GM10248 (cell line): ENCODE measurements around the gene LRRIQ1.

ENCODE experiments used
- CTCF ChIA-PET: fragments of 300-600 bp; sonication (Branson Sonifier 250); formaldehyde crosslinking; extraction: SDS; loops from one replicate; lab custom pipeline; 2021; ENCODE audit warnings: antibody characterized with exemption; lab: Yijun Ruan, JAX
- POLR2A ChIA-PET: fragments of 350-650 bp; sonication (Branson Sonifier 250); formaldehyde crosslinking; extraction: SDS; loops from one replicate; lab custom pipeline; 2020; ENCODE audit warnings: antibody characterized with exemption; lab: Yijun Ruan, JAX
- DNase-seq: peaks from one replicate; pipeline ENCODE4 v3.0.0; 2012; ENCODE audit errors: extremely low spot score
- TF ChIP-seq, protein P1 (sequence below): IDR thresholded peaks from 2 replicates; pipeline ENCODE4 v1.5.1; 2012; ENCODE audit warnings: mild to moderate bottlenecking, low read depth; ENCODE audit errors: extremely low read depth, missing control alignments, control extremely low read depth

LRRIQ1 gene

DNA sequence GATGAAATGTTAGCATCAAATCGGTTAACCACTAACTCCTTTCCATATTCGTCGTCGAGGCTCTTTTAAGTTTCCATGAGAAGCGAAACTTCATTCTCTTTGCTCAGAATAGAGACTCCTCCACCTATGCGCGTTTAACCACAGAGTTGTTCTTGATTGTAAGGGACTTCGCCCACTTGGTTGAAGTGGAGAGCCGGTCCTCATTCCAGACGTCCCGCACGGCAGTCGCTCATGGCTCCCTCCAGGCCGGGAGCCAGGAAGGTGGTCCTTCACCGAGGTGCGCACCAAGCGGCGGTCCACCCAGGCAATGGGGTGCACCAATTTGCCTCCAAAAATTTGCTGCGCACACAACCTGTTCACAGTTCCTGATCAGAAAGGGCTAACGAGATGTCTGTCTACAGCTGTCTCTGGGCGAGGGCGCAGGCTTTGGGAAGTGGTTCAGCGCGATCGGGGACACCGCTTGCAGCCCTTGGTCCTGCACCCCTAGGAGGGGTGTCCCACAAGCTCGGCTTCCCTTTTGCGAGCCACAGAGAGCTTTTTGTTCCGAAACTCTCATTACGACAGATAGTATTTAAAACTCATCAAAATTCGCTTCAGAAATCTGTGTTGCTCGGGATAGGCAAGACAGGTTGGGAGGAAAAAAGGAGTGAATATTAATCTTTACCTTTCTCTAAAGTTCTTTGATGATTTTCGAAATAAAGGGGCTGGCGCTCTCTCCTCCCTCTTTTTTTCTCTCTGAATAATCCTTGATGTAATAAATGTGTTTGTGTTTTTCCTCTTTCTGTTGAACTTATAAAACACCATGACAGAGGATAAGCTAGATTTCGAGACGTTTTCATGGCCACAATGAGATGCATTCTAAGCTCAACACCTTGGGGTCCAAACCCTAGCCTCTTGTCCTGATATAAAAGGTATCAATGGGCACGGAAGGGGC is 237.5 kb downstream of the LRRIQ1 start:
- ChIA-PET POLR2A (no interaction called here), CTCF (no interaction called here)
- TF ChIP-seq, protein P1, sequence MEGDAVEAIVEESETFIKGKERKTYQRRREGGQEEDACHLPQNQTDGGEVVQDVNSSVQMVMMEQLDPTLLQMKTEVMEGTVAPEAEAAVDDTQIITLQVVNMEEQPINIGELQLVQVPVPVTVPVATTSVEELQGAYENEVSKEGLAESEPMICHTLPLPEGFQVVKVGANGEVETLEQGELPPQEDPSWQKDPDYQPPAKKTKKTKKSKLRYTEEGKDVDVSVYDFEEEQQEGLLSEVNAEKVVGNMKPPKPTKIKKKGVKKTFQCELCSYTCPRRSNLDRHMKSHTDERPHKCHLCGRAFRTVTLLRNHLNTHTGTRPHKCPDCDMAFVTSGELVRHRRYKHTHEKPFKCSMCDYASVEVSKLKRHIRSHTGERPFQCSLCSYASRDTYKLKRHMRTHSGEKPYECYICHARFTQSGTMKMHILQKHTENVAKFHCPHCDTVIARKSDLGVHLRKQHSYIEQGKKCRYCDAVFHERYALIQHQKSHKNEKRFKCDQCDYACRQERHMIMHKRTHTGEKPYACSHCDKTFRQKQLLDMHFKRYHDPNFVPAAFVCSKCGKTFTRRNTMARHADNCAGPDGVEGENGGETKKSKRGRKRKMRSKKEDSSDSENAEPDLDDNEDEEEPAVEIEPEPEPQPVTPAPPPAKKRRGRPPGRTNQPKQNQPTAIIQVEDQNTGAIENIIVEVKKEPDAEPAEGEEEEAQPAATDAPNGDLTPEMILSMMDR = no peak
- peak; percentile 29 for DNase-seq

DNA sequence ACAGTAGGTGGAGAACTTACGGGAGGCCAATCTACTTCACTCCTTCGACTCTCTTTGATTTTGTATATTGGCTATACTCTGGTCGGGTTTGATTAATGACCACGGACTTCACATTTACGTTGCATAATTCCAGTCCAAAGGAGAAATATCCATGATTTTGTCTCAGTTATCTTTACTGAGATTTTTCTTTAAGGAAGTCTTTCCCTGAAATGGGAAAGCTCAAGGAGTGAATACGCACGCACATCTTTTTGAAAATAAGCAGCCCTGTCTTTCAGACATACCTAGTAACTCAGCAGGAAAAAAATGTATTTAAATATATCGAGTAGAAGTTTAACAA is 238.1 kb downstream of the LRRIQ1 start:
- POLR2A ChIA-PET = no interaction called here
- no peak for DNase-seq
- CTCF ChIA-PET = no interaction called here
- TF ChIP-seq, protein P1 = no peak

DNA sequence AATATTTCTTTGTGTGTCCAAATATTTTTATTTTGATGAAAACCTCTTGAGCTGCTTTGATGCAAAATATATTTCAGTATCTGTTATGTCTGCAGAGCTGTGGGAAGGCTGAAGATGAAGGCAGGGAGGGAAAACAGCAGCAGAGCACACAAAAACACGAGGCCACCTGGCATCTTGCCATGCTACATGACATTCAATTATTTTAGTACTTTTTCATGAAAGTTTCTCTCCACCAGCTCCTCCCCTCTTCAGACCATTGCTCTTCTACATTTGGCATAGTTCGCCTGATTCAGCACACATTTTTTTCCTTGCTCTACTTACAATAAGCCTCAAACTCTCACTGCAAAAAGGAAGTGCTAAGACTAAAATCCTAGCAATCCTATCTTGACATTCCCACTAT is 239.2 kb downstream of the LRRIQ1 start:
- CTCF ChIA-PET = no interaction called here
- POLR2A ChIA-PET = no interaction called here
- TF ChIP-seq, protein P1 = no peak
- no peak for DNase-seq

DNA sequence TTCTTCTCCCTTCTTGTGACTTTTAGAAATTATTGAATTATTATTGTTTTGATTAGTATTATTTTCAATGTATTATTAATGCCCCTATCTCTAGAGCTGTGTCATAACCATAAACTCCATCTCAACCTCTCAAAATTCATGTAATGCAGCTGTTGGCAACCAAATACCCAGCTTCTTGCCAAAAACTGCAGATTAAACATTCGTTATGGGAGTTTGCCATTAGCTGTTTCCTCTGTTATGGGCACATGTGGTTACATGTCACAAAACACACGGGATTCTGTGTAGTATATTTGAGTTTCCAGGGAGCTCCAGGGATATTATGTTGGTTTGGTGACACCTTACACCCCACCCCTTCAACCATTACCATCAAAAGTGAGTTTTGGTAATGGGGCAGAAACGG is 241.0 kb downstream of the LRRIQ1 start:
- DNase-seq = no peak
- ChIA-PET CTCF (interaction anchor here (1.6 to 2.1 kb wide), 2 partner anchors 17 to 30 kb away, joined by 4 to 5 read pairs; no protein-coding TSS in a partner anchor), POLR2A (no interaction called here)
- TF ChIP-seq, protein P1 = no peak

DNA sequence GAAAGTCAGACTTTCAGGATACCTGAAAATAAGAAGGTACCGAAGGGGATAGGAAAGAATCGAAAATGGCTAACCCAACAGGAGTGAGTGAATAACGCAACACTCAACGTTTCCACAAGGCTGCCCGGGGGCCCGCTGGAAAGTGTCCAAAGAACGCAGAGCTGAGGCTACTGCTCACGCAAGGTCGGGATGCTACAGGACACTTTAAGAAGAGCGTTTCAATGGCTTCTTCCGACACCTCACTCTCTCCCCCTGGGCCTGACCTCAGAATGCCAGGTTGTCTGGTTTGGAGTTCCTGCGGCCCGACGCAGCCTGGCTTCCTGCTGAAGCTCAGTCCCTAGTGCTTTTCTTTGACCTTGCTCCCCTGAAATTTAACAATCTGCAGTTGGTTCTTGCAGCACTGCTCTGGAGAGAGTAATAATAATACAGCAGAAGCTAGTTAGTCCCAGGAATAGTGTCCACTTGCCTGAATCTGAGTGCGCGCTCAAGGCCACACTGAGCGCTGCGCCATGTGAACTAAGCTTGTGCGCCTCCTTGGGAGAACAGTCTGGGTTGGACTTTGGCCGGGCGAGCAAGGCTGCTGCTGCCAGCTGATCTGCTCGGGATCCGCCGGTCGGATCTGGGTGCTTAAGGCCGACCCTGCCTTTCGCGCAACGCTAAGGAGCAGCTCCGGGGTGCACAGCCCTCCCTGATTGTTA is 241.9 kb downstream of the LRRIQ1 start:
- ChIA-PET CTCF (interaction anchor here (2.1 kb wide), 1 partner anchor 29 kb away, joined by 5 read pairs; no protein-coding TSS in a partner anchor), POLR2A (no interaction called here)
- TF ChIP-seq, protein P1 = no peak
- DNase-seq = no peak

DNA sequence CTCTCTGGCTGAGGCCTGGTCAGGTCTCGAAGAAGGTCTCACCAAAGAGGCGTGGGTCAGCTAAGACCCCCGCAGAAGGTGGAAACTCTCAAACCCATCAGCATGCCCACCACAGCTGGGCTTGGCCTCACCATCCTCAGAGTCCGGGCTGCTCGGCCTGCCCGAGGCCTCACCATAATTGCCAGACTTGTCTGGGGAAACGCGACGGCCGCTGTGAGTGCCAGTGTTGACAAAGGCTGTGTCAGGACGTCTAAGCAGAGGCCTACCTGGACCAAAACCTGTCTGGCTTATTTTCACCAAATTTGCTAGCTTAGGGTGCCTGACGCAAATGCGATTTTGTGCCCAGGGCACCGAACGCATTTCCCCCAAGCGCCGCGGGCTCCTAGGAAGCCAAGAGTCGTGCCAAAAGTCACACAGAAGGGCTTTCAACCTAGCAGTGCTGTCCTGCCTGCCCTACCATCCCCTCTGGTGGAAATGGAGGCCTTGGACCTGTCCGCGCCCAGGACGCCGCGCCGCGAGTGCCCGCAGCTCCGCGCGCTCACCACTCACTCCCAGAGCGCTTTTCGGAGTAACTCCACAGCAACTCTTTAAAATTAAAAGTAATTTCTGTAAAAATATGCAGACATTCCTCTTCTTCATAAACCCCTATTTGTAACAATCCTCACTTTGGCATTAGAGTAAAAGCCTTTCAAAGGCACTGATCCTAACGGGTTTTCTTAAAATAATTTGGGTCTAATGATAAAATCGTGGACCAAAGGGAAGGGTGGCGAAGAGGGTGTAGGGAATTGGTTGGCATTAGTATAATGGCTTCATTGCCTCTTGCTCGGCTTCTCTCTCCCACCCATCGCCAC is 242.7 kb downstream of the LRRIQ1 start:
- TF ChIP-seq, protein P1 = no peak
- no peak for DNase-seq
- POLR2A ChIA-PET = no interaction called here
- CTCF ChIA-PET = interaction anchor here (2.1 kb wide), 1 partner anchor 28 kb away, joined by 5 read pairs; no protein-coding TSS in a partner anchor
